Keratinocyte (primary cell): ENCODE data around the gene NSUN4.
"Not testable (repeated sequence)": the region's sequence is repeated elsewhere in the genome, so short reads cannot be mapped to it uniquely, and the experiment has no call there.

Source experiments
- EZH2 ChIP-seq: IDR thresholded peaks from one replicate; pipeline ENCODE4 v1.6.1; 2012; ENCODE audit warnings: inconsistent platforms, mild to moderate bottlenecking, low read length, moderate library complexity
- TF ChIP-seq, protein P1 (sequence below), 3 experiments: IDR thresholded peaks in 1 of 3; conservative IDR thresholded peaks in 1 of 3; optimal IDR thresholded peaks in 1 of 3; 2 replicates in 2 of 3; 3 replicates in 1 of 3; pipeline versions ENCODE3 to v1.5.1; 2011; ENCODE audit warnings: low read length in 3 of 3, mild to moderate bottlenecking in 3 of 3, moderate library complexity in 2 of 3, control low read depth in 1 of 3, inconsistent platforms in 1 of 3; ENCODE audit not compliant: insufficient read depth in 2 of 3; ENCODE audit errors: extremely low read depth in 1 of 3

- TF ChIP-seq, protein P1, sequence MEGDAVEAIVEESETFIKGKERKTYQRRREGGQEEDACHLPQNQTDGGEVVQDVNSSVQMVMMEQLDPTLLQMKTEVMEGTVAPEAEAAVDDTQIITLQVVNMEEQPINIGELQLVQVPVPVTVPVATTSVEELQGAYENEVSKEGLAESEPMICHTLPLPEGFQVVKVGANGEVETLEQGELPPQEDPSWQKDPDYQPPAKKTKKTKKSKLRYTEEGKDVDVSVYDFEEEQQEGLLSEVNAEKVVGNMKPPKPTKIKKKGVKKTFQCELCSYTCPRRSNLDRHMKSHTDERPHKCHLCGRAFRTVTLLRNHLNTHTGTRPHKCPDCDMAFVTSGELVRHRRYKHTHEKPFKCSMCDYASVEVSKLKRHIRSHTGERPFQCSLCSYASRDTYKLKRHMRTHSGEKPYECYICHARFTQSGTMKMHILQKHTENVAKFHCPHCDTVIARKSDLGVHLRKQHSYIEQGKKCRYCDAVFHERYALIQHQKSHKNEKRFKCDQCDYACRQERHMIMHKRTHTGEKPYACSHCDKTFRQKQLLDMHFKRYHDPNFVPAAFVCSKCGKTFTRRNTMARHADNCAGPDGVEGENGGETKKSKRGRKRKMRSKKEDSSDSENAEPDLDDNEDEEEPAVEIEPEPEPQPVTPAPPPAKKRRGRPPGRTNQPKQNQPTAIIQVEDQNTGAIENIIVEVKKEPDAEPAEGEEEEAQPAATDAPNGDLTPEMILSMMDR (optimal IDR thresholded peaks at IDR 0.05 in 1 of 3, IDR thresholded peaks at IDR 0.05 in 1 of 3, conservative IDR thresholded peaks at IDR 0.05 in 1 of 3; ENCODE audit: extremely low read depth in 1 of 3, insufficient read depth in 2 of 3, low read length in 3 of 3): not testable (repeated sequence)
- TF ChIP-seq EZH2: not testable (repeated sequence)
Measured at GRCh38 chr1:46322191-46322590, 18.4 kb upstream of the NSUN4 start.
